ENCODE data around the gene COX19.

Gene COX19

DNA sequence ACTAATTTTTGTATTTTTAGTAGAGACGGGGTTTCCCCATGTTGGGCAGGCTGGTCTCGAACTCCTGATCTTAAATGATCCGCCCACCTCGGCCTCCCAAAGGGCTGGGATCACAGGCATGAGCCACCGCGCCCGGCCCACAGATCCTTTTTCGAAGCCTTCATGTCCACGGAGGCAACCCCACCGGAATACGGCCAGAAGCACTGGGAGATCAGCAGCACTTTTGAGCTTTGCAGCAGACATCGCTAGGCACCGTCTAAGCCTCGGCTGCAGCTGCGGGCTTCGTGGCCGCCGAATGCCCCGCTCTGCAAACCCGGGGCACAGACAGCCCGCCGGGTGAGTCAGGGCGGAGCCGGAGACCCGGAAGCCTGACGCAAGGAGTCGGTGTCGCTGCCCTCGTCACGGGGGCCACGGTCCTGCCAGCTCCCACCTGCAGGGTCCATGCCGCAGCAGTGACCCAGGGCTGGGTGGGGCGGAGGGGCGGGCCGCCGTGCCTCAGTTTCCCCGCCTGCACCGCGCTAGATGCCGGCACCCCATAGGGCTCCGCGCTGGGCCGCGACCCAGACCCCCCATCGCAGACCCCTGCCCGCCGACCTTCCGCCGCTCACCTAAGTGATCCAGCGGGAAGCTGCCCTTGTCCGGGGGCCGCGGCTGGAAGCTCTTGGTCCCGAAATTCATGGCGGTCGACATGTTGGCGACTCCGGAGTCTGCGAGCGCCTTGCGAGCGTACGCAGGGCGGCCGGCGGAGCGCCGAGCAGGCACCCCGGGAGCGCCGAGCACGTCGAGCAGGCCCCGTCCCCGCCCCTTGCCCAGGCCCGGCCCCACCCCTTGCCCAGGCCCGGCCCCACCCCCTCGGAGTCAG, at the start of gene COX19:
TSS of gene COX19 (minus strand) at position 730 of the 862 bp plus-strand sequence. CDS start at position 690, 40 bp downstream.
- peak; percentile 85 for DNase-seq (ENCODE audit: low spot score)

DNA sequence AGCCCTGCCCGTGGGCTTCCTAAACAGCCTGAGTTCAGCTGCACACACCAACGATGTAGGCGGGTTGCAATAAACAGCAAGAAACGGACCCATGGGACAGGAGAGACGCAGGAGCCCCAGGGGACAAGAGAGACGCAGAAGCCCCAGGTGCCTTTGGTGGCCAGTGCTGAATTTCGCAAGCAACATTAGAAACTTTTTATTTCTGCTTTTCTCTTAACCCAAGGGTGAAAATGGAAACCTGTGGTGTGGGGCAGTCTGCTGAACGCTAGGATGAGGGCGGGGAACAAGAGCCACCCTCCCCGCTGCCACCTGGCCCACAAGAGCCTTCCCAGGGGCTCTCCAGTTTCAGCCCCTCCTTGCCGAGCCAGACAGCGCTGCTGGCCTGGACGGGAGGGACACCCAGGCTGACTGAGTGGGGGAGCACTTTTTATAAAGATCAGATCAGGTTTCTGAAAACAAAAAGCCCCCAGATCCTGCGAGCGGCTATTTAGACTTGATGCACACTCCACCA, 49.0 kb upstream of the COX19 start:
- no peak for DNase-seq (ENCODE audit: low spot score)

GRCh38 chr7:1022801-1023465, 47.6 kb upstream of the COX19 start:
- no peak for DNase-seq (ENCODE audit: low spot score)

GRCh38 chr7:1022356-1022755, 47.0 kb upstream of the COX19 start:
- DNase-seq (ENCODE audit: low spot score) = no peak

GRCh38 chr7:1021931-1022330, 46.6 kb upstream of the COX19 start:
- no peak for DNase-seq (ENCODE audit: low spot score)

- DNase-seq (ENCODE audit: low spot score) = no peak
Observed at GRCh38 chr7:1021366-1021765, 46.0 kb upstream of the COX19 start.

DNA sequence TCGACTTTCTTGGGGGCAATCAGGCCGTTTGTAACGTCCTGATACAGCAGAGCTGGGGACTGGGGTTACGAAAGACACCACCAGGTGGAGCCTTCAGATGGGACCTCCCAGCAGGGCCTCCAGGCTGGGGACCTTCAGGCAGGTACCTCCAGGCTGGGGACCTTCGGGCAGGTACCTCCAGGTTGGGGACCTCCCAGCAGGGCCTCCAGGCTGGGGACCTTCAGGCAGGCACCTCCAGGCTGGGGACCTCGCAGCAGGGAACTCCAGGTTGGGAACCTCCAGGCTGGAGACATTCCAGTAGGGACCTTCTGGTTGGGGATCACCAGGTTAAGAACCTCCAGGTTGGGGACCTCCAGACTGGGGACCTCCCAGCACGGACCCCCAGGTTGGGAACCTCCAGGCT, 45.5 kb upstream of the COX19 start:
- no peak for DNase-seq (ENCODE audit: low spot score)

DNA sequence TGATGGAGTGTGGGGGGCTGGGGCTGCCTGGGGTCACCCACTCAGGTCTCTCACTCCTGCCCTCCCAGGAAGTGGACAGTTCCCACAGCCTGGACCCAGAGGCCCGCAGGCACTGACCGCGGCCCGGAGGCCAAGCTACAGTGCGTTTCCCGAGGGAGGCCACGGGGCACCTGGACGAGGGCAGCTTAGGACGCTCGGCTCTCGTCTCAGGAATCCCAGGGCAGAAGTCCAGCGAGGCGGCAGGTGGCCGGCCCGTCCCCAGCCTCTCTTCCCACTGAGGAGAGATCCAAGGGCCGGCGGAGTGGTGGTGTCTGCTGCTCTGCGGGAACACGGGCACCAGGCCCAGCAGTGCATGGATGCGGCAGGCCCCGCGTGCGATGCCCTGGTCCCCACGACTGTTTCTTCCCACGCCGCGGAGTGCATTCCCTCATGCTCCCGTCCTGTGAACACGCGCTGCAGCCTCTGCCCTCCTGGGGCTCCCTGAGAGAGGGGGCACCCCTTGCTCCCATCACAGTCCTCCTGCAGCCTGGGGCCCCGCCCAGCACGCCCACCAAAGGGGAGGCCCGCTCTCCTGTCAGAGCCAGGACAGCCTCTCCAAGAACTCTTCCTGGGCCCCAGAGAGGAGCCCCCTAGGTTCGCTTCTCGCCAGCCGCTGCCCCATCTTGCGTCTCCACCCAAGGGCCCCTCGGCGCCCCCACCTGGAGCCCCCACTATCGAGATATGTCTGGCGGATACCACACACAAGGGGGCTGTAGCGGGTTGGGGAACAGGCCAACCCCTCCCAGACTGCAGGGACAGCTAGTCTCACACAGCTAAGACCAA, 44.7 kb upstream of the COX19 start:
- DNase-seq (ENCODE audit: low spot score) = no peak

GRCh38 chr7:1019255-1019785, 44.0 kb upstream of the COX19 start:
- no peak for DNase-seq (ENCODE audit: low spot score)

GRCh38 chr7:1018334-1018695, 43.0 kb upstream of the COX19 start:
- no peak for DNase-seq (ENCODE audit: low spot score)

DNA sequence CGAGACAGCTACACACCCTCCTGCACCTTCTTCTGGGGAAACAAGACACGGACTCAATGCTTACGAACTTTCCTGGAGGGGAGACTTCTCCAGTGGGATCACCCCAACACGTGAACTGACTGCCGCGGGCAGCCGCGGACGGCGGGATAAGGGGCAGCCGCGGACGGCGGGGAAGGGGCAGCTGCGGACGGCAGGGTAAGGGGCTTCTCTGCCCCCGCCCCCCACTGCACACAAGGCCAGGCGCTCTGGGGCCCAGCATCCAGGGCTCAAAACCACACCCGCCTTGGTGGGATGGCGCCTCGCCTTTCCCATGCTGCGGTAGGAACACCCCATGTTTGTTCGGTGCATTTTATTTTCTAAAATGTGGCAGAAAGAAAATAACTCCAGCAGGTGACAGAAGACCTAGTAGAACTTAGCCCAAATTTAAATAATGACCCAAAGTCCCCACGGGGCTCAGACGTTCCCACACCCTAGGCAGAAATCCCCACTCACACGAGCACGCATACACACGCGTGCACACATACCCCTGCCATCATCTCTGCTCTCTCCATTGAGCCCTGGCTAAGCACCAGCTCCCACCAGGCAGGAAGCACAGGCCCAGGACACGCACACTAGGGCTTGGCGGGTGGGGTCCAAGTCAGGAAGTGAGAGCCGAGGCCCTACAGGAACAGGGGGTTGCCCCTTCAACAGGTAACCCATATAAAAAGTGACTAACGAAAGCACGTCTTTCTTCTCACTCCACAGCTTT, 42.4 kb upstream of the COX19 start:
- no peak for DNase-seq (ENCODE audit: low spot score)

GRCh38 chr7:1016577-1017531, 41.5 kb upstream of the COX19 start:
- no peak for DNase-seq (ENCODE audit: low spot score)

GRCh38 chr7:1015196-1016121, 40.1 kb upstream of the COX19 start:
- no peak for DNase-seq (ENCODE audit: low spot score)

DNA sequence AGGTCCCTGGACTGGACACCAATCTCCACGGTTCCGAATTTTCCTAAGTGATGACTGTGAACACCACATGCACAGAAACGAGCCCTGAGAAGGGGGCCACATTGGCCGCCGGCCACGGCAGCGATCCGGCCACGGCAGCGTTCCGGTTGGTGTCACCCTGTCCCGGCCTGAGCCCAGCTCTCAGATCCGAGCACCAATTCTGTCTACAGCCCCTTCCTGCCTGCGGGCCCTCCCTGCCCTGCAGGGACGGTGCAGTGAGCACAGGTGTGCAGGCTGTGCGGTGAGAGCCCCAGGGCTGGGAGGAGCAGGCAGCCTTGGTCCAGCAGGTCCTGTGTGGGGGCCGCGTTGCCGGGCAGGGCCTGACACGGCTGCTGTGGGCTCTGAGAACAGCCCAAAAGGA, 39.3 kb upstream of the COX19 start:
- DNase-seq (ENCODE audit: low spot score) = no peak

- DNase-seq (ENCODE audit: low spot score) = no peak
Observed at GRCh38 chr7:1013581-1013980, 38.2 kb upstream of the COX19 start.

DNA sequence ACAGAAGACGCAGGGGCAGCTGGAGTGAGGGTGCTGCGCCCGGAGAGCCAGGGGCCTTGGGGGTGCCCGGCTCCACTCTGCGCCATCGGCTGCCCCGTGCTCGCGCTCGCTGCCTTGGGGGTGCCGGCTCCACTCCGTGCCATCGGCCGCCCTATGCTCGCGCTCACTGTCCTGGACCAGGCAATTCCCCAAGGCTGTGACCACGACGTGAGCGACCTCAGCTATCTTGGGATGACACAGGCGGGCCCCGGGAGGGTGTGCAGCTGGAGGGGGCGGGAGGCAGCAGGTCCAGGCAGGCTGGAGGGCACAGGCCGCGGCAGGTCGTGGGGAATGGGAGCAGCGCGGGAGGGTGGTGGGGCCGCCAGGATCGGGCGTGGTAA, 37.4 kb upstream of the COX19 start:
- no peak for DNase-seq (ENCODE audit: low spot score)

DNA sequence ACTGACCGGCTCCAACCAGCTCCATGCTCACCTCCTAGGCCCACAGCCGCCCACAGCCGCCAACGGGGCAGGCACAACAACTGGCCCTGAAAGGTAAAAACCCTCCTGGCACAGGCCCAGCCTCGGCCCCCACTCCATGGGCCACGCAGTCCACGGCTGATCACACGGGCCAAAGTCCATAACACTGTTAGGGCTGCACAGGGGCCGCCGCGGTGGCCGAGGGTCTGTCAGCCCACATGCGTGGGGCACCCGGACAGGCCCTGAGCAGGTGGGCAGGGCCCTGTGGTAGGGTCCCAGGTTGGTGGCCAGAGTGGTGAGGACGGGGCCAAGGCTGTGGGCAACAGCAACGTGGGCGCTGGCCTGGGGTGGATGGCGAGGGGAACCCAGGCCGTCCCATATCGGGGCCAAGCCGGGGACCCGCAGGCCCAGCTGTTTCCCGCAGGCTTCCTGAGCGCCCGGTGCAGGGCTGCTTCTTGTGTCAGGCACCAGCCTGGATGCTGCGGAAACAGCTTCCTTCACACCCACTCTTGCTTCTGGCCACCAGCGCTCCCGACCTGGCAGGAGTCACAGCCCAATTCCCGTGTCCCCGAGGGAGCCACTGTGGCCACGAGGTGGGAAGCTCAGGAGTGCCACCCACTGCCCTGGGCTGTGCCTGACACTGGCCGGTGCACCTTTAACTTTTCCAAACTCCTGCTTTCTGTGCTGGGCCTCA, 36.8 kb upstream of the COX19 start:
- no peak for DNase-seq (ENCODE audit: low spot score)

DNA sequence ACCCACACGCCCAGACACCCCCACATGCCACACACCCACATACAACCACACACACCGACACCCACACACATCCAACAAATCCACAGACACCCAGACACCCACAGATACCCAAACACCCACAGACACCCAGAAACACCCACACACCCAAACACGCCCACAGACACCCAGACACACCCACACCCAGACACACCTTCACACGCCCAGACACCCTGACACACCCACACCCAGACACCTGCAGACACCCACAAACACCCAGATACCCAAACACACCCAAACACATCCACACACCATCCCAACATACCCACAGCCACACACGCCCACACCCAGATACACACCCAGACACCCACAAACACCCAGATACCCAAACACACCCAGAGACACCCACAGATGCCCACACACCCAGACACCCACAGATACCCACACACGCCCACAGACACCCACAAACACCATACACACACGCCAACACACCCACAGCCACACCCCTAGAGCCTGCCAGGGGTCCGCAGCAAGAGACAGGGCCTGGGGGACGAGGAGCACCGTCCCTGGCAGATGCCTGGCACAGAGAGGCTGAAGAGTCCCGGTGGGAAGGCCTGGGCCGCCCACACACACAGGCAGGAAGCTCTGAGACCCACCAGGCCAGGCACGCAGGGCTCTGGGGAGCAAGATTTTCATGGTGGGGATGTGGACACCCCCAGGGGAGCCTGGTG, 36.1 kb upstream of the COX19 start:
- DNase-seq (ENCODE audit: low spot score) = no peak

All from putamen (tissue), 1 donor.